Limb (tissue), 2 donors: Measurements from ENCODE around the gene DNAH10.

Experiments used
- DNase-seq, 2 donors: peaks; one replicate each; pipeline ENCODE4 v3.0.0-alpha.2; 2016; ENCODE audit errors: extremely low spot score in 2 of 2

Gene DNAH10, protein sequence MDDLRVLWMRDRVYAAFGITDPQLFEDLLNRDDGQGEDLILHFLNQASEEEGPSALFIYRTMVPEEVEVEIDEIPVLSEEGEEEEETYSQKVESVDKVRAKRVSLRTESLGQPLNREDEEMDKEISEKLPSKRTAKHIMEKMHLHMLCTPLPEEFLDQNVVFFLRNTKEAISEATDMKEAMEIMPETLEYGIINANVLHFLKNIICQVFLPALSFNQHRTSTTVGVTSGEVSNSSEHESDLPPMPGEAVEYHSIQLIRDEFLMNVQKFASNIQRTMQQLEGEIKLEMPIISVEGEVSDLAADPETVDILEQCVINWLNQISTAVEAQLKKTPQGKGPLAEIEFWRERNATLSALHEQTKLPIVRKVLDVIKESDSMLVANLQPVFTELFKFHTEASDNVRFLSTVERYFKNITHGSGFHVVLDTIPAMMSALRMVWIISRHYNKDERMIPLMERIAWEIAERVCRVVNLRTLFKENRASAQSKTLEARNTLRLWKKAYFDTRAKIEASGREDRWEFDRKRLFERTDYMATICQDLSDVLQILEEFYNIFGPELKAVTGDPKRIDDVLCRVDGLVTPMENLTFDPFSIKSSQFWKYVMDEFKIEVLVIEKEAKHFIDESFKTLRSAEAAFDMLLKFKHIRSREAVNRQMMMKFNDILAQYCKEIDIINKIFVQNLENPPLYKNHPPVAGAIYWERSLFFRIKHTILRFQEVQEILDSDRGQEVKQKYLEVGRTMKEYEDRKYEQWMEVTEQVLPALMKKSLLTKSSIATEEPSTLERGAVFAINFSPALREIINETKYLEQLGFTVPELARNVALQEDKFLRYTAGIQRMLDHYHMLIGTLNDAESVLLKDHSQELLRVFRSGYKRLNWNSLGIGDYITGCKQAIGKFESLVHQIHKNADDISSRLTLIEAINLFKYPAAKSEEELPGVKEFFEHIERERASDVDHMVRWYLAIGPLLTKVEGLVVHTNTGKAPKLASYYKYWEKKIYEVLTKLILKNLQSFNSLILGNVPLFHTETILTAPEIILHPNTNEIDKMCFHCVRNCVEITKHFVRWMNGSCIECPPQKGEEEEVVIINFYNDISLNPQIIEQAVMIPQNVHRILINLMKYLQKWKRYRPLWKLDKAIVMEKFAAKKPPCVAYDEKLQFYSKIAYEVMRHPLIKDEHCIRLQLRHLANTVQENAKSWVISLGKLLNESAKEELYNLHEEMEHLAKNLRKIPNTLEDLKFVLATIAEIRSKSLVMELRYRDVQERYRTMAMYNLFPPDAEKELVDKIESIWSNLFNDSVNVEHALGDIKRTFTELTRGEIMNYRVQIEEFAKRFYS (N-terminal part only)

DNA sequence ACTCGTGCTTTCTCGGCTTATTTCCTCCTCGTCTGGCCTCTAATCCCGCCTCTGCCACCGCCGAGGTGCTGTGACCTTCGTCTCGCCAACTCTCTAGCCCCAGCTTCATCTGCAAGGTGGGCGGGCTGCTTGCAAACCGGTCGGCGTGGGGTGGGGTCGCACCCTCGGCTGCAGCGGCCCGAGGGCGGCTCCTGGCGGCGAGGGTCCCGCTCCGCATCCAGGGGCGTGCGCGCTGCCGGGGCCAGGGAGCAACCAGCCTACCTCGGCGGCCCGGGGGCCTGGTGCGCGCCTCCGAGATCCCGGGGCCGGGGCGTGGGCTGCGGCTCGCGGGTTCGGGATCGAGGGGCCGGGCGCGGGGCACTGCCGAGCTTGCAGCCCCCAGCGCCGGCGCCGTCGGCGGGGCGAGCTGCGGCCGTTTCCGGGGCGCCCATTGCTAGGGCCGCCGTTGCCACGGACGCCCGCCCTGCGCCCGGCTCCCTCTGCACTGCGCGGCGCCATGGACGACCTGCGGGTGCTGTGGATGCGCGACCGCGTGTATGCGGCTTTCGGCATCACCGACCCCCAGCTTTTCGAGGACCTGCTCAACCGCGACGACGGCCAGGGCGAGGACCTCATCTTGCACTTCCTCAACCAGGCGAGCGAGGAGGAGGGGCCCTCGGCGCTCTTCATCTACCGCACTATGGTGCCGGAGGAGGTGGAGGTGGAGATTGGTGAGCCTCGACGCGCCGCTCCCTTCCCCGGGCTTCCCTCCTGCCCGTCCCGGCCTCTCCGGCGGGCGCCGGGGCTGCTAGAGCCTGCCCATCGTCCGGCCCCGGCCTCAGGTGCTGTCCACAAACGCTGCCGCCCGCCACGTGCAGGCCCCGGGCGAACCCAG is at the start of gene DNAH10:
TSS of gene DNAH10 (plus strand) at position 461 of the 874 bp plus-strand sequence. CDS start at position 497, 36 bp downstream.
- DNase-seq, result peak in 1 of 2 donors; percentile 77

DNA sequence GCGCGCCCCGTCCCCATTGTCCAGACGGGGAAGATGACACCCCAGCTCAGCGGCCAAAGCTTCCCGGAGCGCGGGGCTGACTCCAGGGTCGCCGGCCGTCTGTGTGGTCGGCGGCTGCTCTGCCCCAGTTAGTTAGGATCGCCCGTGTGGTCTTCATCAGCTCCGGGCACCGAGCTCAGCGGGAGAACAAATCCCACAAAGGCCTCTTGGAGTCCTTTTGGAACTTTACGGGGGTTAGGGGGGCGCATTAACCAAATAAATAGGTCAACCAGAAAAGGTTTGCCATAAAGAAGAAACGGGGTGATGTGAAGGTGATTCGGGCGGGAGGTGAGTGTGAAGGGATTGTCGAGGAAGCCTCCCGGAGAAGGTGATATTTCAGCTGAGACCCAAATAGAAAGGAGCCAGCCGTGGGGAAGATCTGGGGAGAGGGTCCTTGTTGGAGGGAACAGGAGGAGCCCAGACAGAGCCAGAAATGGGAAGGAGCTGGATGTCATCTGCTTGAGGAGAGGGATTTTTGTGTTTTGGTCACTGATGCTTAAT is 49.3 kb upstream of the DNAH10 start:
- DNase-seq, result no peak

DNA sequence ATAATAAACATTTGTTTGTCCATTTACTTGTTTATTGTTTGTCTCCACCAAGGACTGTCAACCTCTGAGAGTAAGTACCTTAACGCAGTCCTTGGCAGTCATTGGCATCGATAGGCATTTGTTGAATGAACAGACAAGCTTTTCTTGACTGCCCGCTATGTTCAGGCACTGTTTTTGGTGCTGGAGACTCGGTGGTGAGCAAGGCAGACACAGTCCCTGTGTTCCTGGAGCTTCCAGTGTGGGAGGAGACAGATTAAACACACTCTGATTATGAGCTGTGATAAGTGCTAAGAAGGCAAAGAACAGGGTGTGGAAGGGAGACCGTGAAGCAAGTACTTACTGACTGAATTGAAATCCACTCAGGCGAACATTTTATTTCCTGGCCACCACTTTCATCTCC is 48.7 kb upstream of the DNAH10 start:
- no peak for DNase-seq

DNA sequence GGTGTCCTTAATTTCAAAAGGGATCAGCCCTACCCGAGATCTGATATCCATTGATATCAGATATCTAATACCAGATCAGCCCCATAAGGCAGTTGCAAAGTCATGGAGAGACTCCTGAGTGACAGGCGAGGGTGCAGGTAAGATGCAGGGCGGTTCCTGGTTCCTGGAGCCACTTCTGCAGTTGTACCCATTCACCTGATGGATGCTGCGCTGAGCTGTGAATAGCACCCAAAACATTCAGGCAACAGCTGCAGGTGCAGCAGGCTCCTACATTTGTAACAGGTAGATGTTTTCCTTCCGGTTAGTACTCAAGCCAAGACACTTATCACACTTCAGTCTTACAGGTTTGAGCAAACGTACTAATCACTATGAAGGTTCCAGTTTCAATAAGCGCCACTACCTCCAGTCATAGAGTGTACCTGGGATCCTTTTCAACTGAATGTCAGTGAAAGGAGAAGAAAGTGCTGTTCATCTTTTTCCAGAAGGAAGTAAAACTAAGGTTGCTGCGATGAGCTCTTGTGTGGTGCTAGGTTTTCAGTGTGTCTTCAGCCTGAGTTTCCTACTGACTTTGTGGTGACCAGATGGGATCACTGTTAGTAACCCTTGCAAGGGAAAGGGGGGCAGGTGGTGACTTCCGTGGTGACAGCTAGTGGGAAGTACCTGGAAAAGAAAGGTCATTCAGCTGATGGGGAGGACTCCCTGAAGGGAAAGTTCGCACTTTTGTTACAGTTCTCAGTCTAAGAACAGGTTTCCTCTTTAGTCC is 48.1 kb upstream of the DNAH10 start:
- no peak for DNase-seq

DNA sequence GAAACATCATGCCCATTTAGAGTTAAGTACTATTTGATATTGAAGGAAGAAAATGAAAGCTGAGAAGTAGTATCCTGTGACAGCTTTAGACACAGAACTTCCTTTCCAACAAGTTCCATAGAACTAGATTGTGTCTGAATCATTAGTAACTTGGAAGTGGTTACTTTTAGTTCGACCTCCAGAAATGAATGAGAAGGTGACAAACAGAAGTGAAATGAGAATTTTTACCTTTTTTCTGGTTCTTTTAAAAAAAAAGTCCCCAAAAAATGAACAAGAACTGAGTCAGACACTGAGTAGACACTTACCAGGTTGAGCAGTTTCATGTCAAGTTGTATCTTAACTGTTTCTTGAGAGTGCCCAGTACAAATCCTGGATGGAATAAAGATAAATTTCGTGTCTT is 46.9 kb upstream of the DNAH10 start:
- DNase-seq, result no peak

DNA sequence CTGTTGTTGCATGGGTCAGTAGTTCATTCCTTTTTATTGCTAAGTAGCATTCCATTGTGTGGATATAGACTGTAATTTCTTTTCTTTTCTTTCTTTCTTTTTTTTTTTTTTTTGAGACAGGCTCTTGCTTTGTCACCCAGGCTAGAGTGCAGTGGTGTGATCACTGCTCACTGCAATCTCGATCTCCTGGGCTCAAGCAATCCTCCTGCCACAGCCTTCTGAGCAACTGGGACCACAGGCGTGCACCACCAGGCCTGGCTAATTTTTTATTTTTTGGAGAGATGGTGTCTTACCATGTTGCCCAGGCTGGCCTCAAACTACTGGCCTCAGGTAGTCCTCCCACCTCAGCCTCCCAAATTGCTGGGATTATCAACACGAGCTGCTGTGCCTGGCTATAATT is 44.8 kb upstream of the DNAH10 start:
- no peak for DNase-seq

DNA sequence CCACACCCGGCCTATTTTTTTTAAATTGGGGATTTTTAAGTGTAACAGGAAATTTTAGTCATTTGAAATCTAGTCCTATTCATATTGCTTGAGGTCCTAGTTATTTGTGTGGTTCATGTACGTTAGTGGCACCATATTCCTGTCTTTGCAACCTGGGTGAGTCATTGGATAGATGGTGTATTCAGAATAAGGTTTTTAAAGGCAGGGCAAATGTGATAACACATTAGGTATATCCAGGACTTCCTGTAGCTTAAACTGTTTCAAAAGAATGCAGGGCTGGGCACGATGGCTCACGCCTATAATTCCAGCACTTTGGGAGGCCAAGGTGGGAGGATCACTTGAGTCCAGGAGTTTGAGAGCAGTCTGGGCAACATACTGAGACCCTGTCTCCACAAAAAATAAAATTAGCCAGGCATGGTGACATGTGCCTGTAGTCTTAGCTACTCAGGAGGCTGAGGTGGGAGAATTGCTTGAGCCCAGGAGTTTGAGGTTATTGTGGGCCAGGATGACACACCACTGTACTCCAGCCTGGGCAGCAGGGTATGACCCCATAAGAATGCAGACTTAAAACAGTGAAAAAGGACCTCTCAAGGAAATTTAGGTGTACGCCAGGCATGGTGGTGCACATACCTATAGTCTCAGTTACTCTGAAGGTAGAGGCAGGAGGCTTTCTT is 41.8 kb upstream of the DNAH10 start:
- DNase-seq, result no peak

DNA sequence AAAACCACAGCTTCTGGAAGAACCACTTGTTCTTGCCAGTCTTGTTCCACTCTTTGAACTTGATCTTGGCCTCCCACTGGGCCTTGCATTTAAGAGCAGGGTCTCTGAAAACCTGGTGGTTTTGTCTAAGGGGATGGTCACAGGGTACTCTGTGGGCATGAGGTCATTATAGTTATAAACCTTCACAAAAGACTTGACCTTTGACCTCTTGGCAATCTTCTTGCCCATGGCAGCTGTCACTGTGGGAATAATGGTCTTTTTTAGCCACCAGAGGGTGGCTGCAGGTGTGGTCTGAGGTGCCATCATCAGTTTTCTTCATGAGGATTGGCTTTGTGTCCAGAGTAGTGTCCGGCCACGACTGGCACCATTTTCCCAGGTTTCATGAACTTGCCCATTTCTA is 40.9 kb upstream of the DNAH10 start:
- no peak for DNase-seq

DNA sequence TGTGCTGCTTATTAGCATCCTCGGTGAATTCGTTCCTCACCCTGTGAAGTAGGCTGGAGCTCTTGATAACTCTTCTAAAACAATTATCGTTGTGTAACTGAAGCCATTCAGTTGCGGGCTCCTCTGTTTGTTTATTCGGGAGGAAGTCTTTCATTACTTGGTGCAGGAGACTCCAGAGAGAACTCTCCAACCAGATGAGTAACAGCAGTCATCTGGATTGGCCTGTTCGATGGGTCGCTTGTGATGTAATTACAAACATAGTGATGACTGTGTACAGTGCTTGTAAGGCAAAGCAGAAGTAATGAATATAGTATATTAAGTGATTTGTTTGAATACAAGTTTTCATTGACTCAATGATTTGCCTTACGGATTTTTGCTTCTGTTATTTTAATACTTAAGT is 39.1 kb upstream of the DNAH10 start:
- DNase-seq, result no peak

DNA sequence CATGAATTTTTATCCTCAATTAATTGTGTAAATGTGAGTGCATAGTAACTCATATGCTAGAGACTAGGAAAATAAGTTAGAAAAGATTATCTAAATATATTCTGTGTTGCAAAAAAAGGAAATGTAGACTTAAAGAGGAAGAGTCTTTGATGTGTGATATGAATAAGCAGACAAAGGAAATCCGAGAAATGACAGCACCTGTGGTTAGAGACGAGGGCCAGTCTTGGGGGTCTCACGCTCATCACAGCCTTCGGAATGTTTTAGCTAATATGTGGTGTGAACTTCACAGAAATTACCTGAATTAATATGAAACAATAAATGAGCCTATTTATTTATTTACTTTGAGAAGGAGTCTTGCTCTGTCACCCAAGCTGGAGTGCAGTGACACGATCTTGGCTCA is 38.3 kb upstream of the DNAH10 start:
- no peak for DNase-seq

DNA sequence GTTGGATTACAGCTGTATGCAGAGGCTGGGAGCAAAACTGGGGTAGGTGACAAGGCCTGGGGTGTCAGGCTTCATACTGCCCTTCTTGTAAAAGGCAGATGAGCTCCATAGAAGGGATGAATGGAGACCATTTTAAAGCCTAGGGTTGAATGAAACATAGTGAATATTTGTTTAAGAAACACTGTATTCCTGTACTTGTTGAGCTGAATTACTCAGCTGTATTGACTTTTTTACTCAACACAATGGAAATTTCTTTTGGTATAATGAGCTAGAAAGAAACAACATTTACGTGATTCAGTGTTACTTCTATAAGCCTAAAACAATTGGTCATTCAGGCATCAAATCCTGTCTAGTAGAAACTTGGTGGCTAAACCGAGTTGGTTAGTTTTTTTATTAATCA is 35.9 kb upstream of the DNAH10 start:
- no peak for DNase-seq

DNA sequence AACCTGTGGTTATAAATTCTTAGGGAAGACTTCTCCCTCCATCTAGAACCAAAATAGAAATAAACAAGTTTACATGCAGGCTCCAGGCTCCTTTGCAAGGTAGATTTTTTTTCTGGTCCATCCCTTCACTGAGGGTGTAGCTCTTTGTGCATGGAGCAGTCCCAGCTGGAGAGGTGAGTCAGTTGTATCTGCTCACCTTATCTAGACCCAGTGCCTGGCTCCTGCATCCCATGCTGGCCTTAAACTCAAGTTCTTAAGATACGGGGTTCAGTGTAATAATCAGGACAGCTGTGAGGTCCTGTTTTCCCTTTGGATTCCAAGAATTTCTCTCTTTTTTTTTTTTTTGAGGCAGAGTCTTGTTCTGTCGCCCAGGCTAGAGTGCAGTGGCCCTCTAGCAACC is 35.1 kb upstream of the DNAH10 start:
- DNase-seq, result no peak

DNA sequence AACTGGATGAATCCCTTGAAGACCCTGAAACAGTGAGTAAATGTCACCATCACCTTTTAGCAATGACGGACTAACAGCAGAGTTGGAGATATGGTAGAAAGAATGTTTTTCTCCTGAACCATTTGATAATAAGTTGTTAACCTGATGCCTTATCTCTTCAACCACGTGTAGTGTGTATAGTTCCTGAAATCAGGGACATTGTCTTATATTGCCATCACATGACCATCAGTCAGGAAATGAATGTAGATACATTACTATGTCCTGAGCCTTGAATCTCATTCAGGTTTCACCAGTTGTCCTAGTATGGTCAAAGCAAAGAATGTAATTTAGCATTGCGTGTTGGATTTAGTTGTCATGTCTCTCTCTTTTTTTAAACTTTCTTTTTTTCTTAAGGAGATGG is 34.2 kb upstream of the DNAH10 start:
- DNase-seq, result no peak

DNA sequence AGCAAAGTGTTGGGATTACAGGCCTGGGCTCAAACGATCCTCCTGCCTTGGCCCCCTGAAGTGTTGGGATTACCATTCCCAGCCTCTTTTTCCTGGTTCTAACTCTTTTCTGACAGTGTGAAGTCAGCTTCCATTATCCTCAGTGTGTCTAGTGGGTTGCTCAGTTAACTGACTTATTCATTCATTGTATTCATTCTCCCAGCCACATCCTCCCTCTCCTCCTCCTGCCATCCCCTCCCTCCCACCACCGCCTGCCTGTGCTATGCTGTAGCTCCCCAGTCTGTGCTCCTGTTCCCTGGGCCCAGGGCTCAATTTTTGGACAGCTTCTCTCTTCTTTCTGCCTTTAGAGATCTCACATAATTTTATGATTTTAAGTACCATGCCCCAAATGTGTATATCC is 30.5 kb upstream of the DNAH10 start:
- no peak for DNase-seq

DNA sequence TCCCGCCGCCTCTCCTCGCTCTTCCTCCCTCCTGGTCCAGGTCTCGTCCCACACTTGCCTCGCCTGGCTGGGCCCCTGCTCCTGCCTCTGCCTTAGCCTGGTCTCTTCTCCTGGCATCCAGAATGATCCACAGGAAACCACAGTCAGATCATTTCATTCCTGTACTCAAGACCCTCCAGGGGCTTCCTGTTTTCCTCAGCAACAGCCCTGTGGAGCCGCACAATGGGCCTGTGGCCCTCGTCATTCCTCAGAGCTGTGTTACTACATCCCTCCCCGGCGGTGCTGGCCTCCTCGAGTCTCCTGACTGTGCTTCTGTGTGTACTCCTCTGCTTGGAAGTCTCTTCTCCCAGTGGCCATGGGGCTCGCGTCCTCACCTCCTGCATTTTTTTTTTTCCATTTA is 29.9 kb upstream of the DNAH10 start:
- no peak for DNase-seq

DNA sequence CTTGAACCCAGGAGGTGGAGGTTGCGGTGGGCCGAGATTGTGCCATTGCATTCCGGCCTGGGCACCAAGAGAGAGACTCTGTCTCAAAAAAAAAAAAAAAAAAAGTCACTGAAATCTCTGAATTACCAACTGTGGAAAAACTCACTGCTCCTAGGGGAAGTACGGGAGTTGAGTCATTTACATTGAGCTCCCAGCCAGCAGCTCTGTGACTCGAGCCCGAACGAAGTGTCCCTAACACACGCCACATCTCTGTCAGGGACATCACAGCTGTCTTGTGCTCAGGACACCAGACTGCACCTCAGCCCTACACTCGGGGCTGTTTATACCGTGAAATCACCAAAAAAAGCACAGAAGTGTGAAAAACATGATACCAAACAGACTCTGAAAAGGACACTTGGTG is 28.9 kb upstream of the DNAH10 start:
- no peak for DNase-seq

DNA sequence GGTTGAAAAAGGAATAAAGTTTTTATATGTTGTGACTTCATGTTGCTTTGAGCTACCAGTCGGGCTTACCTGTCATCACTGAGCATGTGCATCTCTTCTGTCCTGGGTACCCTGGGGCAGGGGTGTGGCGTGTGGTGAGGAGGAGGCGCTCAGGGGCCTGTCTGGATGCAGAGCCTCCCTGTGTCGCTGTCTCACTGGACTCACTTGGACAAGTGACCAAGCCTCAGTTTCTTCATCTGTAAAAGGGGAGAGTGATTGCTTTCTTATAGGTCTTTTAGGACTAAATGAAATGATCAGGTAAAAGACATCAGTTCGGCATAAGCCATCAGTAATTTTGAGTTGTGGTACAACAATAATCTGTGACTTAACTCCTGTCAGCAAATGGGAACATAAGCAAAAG is 27.8 kb upstream of the DNAH10 start:
- DNase-seq, result no peak

DNA sequence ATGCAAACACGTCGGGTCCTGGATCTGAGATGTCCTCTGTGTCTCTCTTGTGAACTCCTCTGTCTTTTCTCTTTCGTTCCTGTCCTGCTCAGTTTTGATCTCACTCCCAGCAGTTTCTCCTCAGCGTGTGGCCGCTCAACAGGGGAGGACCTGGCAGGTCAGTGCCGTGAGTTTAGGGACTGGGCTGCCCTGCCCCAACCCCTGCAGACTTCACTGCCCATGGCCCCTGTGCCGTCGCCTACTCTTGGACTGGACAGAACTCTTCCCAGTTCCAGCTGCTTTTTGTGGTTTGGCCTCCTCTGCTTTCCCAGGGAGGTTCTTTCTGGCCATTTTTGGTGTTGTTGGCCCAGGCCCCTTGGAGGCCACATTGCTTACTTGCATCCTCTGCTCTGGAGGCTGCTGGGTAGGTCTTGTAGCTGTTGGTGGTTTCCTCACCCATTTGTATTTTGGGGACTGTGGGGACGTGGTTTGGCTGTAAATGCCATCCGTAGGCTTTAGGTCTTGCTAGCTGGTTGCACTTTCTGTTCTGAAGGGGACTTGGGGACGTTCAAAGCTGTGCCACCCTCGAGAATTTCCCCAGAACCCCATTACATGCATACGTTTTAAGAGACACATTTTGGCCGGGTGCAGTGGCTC is 20.0 kb upstream of the DNAH10 start:
- DNase-seq, result no peak

DNA sequence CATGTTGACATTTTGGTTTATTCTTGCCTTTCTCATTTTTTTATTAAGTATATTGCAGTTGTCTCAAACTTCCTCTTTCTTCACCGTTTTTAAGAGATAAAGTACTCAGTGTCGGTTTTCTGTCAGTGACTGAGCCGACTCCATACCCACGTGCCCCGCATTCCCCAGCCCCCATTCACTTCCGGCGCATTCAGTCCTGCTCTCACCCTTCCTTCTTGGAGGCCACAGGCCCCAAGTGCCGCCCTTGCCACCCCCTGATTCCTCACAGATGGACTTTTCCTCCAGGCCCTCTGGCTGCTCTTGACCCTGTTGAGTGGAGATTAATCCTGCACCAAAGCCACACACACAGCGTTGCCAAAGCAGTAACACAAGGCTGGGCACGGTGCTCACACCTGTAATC is 19.1 kb upstream of the DNAH10 start:
- no peak for DNase-seq
